ENCODE measurements around the gene CDON. TPM values are rescaled to one million over a fixed set of nuclear protein-coding genes. Genes with fewer than 3 reads are reported as not detected.

The CDON gene
- total RNA-seq, 4 donors from 2014 or later, result 14.2 to 40.9 (median 29.1) TPM

GRCh38 chr11:125959931-125960330 lies 102.7 kb downstream of the CDON start:
- Histone ChIP-seq H3K27ac (no peak overlapping the region), H3K4me1 (peaks cover 0 to 4% (median 0%) of the 10 kb centered on the region in 3 donors), H3K9me3 (peaks cover 0 to 8% (median 0%) of the 10 kb centered on the region in 3 donors), H3K27me3 (no peaks in the 10 kb centered on the region), H3K36me3 (peaks cover 0 to 70% of the 10 kb centered on the region in 2 donors), H3K4me3 (no peak overlapping the region)
- ATAC-seq, result no peak
- WGBS, 2 donors (ENCODE audit: low coverage in 1 of 2), result 79 to 82% methylated on average over 5 to 7 of the region's 10 CpGs
- TF ChIP-seq CTCF (IDR thresholded peaks at IDR 0.05), result no peak
- TF ChIP-seq POLR2A (IDR thresholded peaks at IDR 0.05), result no peak
- no peak for TF ChIP-seq EP300 (IDR thresholded peaks at IDR 0.05)
- no peak for TF ChIP-seq POLR2AphosphoS5 (IDR thresholded peaks at IDR 0.05)

GRCh38 chr11:125959511-125959910 lies 103.2 kb downstream of the CDON start:
- no peak for ATAC-seq
- TF ChIP-seq EP300 (IDR thresholded peaks at IDR 0.05), result no peak
- no peak for TF ChIP-seq POLR2AphosphoS5 (IDR thresholded peaks at IDR 0.05)
- no peak for TF ChIP-seq POLR2A (IDR thresholded peaks at IDR 0.05)
- no peak for TF ChIP-seq CTCF (IDR thresholded peaks at IDR 0.05)
- 80 to 86% methylated on average over 6 of the region's 6 CpGs for WGBS, 2 donors (ENCODE audit: low coverage in 1 of 2)
- Histone ChIP-seq H3K27me3 (no peaks in the 10 kb centered on the region), H3K27ac (no peak overlapping the region), H3K9me3 (peaks cover 0 to 8% (median 0%) of the 10 kb centered on the region in 3 donors), H3K4me1 (peaks cover 0 to 4% (median 0%) of the 10 kb centered on the region in 3 donors), H3K4me3 (no peak overlapping the region), H3K36me3 (peaks cover 0 to 70% of the 10 kb centered on the region in 2 donors)

GRCh38 chr11:125958872-125959400 lies 103.7 kb downstream of the CDON start:
- Histone ChIP-seq H3K27ac (no peak overlapping the region), H3K36me3 (peaks cover 0 to 65% of the 10 kb centered on the region in 2 donors)

GRCh38 chr11:125957618-125958332 lies 104.9 kb downstream of the CDON start:
- Histone ChIP-seq H3K36me3 (peaks cover 0 to 60% of the 10 kb centered on the region in 2 donors), H3K27me3 (no peaks in the 10 kb centered on the region), H3K27ac (no peak overlapping the region), H3K4me3 (no peak overlapping the region), H3K9me3 (peaks cover 0 to 5% (median 0%) of the 10 kb centered on the region in 3 donors), H3K4me1 (peaks cover 0 to 13% (median 5%) of the 10 kb centered on the region in 3 donors)
- TF ChIP-seq EP300 (IDR thresholded peaks at IDR 0.05) (no peak), CTCF (IDR thresholded peaks at IDR 0.05) (no peak), POLR2A (IDR thresholded peaks at IDR 0.05) (no peak)
- 78% methylated on average over 14 of the region's 14 CpGs for WGBS, 2 donors (ENCODE audit: low coverage in 1 of 2)
- no peak for ATAC-seq

More at GRCh38 chr11:125958872-125959400, 103.7 kb downstream of the CDON start:
- ATAC-seq, result no peak
- Histone ChIP-seq H3K9me3 (peaks cover 0 to 8% (median 0%) of the 10 kb centered on the region in 3 donors), H3K4me3 (no peak overlapping the region), H3K27me3 (no peaks in the 10 kb centered on the region), H3K4me1 (peaks cover 0 to 4% (median 0%) of the 10 kb centered on the region in 3 donors)
- TF ChIP-seq CTCF (IDR thresholded peaks at IDR 0.05) (no peak), EP300 (IDR thresholded peaks at IDR 0.05) (no peak), POLR2A (IDR thresholded peaks at IDR 0.05) (no peak), POLR2AphosphoS5 (IDR thresholded peaks at IDR 0.05) (no peak)
- 80 to 89% methylated on average over 3 to 4 of the region's 4 CpGs for WGBS, 2 donors (ENCODE audit: low coverage in 1 of 2)
